Epithelial cell of esophagus (primary cell): Measurements from ENCODE around the gene PRRC2B.

Source experiments
- DNase-seq: peaks from one replicate; pipeline ENCODE4 v3.0.0; 2010; ENCODE audit warnings: low read depth
- H3K4me3 ChIP-seq: 2 replicates; pipeline ENCODE4 v1.5.1; 2011; ENCODE audit warnings: mild to moderate bottlenecking, low read length, control low read depth
- TF ChIP-seq, protein P1 (sequence below): IDR thresholded peaks from 2 replicates; pipeline ENCODE4 v1.5.1; 2011; ENCODE audit warnings: low read depth, mild to moderate bottlenecking, low read length, control low read depth, inconsistent platforms; ENCODE audit not compliant: insufficient read depth; ENCODE audit errors: missing control alignments

PRRC2B gene

DNA sequence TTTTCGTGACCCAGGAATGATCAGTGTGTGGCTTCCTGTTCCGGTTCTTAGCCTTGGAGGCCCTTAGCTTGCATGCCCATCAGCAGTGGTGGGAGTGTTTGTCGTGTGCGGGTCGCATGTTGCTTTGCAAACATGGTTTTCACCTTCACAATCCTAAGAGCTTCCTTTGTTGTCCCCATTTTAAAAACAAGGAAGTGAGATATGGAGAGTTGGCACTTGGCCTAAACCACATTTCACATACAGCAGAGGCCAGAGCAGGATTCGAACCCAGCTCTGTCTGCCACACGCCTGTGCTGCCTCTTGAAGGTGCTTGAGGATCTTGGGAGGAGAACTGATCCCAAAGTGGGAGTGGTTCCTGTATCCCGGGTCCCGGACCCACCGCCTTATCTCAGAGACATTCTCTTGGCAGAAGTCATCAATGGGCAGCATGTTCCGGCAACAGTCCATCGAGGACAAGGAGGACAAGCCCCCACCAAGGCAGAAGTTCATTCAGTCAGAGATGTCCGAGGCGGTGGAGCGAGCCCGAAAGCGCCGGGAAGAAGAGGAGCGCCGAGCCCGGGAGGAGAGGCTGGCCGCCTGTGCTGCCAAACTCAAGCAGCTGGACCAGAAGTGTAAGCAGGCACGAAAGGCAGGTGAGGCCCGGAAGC lies 70.6 kb downstream of the PRRC2B start:
- TF ChIP-seq, protein P1, sequence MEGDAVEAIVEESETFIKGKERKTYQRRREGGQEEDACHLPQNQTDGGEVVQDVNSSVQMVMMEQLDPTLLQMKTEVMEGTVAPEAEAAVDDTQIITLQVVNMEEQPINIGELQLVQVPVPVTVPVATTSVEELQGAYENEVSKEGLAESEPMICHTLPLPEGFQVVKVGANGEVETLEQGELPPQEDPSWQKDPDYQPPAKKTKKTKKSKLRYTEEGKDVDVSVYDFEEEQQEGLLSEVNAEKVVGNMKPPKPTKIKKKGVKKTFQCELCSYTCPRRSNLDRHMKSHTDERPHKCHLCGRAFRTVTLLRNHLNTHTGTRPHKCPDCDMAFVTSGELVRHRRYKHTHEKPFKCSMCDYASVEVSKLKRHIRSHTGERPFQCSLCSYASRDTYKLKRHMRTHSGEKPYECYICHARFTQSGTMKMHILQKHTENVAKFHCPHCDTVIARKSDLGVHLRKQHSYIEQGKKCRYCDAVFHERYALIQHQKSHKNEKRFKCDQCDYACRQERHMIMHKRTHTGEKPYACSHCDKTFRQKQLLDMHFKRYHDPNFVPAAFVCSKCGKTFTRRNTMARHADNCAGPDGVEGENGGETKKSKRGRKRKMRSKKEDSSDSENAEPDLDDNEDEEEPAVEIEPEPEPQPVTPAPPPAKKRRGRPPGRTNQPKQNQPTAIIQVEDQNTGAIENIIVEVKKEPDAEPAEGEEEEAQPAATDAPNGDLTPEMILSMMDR, result no peak
- H3K4me3 ChIP-seq, result no peak overlapping the region
- no peak for DNase-seq

DNA sequence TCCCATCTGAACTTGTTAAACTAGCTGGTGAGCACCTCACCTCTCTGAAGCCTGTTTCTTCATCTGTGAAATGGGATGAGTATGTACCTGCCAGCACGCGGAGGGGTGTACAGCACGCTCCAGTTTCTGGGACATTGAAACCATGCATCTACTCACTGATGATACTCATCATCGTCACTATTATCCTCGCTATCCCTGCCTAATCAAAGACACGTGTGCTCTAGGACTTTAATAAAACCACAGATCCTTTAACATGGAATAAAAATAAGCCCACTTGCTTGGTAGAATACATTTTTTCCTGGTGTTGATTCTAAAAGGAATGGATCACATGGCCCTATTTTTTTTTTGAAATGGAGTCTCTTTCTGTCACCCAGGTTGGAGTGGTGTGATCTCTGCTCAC lies 71.5 kb downstream of the PRRC2B start:
- TF ChIP-seq, protein P1, result no peak
- no peak overlapping the region for H3K4me3 ChIP-seq
- no peak for DNase-seq

DNA sequence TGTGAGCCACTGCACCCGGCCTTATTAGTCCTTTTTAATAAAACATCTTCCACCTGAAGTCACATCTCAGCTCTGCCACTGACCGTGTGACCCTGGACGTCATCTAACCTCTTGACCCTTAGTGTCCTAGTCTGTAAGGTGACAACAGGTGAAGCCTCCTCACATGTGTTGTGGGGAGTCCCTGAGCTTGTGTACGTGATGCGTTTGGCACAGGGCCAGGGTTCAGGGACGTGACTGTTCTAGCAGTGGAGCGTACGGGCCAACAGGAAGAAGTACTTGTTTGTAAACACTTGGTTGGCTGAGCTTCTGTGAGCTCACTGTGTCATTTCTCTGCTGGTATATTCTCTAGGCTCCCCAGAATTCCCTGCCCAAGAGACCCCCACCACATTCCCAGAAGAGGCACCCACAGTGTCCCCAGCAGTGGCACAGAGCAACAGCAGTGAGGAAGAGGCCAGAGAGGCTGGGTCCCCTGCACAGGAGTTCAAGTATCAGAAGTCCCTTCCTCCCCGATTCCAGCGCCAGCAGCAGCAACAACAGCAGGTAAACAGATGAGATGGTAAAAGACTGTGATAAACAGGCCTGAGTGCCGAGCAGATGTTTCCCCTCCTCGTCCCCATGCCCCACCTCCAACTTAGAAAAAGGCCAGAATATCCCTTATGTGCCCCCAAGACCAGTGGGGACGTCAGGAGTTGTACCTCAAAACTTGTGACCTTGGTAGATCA lies 73.5 kb downstream of the PRRC2B start:
- H3K4me3 ChIP-seq, result no peak overlapping the region
- TF ChIP-seq, protein P1, result no peak
- no peak for DNase-seq

DNA sequence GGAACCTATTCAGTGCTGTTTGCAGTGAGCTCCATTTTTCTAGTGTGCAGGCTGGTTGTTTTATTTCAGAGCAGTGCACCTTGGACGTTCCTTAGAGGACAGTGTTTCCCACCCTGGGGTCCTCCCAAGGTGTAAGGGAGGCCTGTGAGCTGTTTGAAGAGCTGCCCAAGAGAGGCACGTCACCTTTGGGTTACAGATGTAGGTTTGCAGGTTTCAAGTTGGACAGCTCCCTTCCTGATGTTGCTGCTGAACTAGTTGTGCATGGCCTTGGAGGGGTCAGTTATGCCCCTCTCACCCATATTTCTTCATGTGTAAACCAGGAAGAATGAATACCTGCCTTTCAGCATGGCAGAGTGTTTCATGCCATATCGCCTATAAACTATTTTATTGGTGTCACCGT lies 74.1 kb downstream of the PRRC2B start:
- no peak overlapping the region for H3K4me3 ChIP-seq
- no peak for DNase-seq

DNA sequence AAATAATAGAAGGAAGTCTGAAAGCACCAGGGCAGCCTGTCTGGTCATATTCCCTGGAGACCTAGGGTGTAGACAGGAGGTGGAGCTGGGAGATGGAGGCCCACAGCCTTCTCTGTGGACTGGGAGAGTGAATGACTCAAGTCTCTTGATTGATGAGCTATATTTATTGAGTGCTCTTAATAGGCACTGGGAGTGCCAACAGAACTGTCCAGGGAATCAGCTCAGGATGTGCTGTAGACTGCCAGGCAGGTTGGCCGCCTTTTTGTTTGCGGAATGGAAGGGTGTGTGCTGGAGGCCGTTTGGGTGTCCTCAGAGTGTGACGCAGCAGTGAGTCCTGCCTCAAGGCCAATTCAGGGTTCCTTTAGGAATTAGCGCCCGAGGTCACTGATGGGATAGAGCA lies 75.5 kb downstream of the PRRC2B start:
- no peak overlapping the region for H3K4me3 ChIP-seq
- TF ChIP-seq, protein P1, result no peak
- DNase-seq, result no peak

More for the DNA sequence above, 74.1 kb downstream of the PRRC2B start:
- TF ChIP-seq, protein P1, result no peak

DNA sequence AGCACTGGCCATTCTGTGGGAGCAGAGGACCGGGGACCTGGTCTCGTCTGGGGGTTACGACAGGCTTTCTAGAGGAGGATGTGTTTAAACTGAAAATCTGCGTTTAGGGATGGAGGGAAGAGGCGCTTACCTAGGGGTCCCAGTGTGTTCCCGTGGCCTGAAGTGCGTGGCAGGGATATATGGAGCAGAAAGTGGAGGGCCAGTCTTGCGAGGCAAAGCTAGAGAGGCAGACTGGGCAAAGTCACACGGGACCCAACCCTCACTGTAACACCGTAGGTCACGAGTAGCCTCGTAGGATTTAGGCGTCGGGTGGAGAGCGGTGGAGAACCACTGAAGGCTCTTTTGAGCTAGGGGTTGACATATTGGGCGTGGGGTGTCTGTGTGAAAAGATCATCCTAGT lies 76.1 kb downstream of the PRRC2B start:
- DNase-seq, result no peak
- no peak overlapping the region for H3K4me3 ChIP-seq
- TF ChIP-seq, protein P1, result no peak
